Measurements from ENCODE around the gene ASPSCR1. TPM values are rescaled to one million over a fixed set of nuclear protein-coding genes. Genes with fewer than 3 reads are reported as not detected.

Gene ASPSCR1
- total and polyA plus RNA-seq, 2 of the 13 experiments (the other 11 are each of a cell fraction or from before 2014, with no cell fraction given), result 274 to 314 TPM

GRCh38 chr17:81999976-82000802 lies 22.8 kb downstream of the ASPSCR1 start (continued):
- peak; percentile 64 for TF ChIP-seq YY1 (IDR thresholded peaks at IDR 0.05; ENCODE audit: insufficient read depth, insufficient replicate concordance, low read depth, low read length)
- no peak for TF ChIP-seq RFXAP (CRISPR knock-in tag; IDR thresholded peaks at IDR 0.05; ENCODE audit: borderline replicate concordance)
- TF ChIP-seq ZFP36L2 (CRISPR knock-in tag; IDR thresholded peaks at IDR 0.05), result no peak
- no peak for TF ChIP-seq ZNF17 (CRISPR knock-in tag; IDR thresholded peaks at IDR 0.05)
- TF ChIP-seq ETV6 (CRISPR knock-in tag; conservative IDR thresholded peaks at IDR 0.05), result peak; percentile 51
- TF ChIP-seq TP53 (CRISPR knock-in tag; conservative IDR thresholded peaks at IDR 0.05), result 0 out of 2 replicates have a peak, but pooled peaks have one; percentile 41
- TF ChIP-seq MYNN (CRISPR knock-in tag; IDR thresholded peaks at IDR 0.05; ENCODE audit: low read depth), result 0 out of 2 replicates have a peak, but pooled peaks have one; percentile 40
- no peak for TF ChIP-seq CSRNP2 (CRISPR knock-in tag; conservative IDR thresholded peaks at IDR 0.05; ENCODE audit: low read depth)
- TF ChIP-seq ZNF251 (CRISPR knock-in tag; IDR thresholded peaks at IDR 0.05), result no peak
- no peak for TF ChIP-seq PBX3 (CRISPR knock-in tag; IDR thresholded peaks at IDR 0.05; ENCODE audit: borderline replicate concordance)
- TF ChIP-seq PRDM15 (CRISPR knock-in tag; IDR thresholded peaks at IDR 0.05), result no peak
- TF ChIP-seq THAP7 (CRISPR knock-in tag; IDR thresholded peaks at IDR 0.05), result peak; percentile 65
- peak; percentile 78; the same call in 1 of the 2 replicates for TF ChIP-seq STAT5B (CRISPR knock-in tag; IDR thresholded peaks at IDR 0.05)
- no peak; the same call in 1 of the 2 replicates for TF ChIP-seq ZNF747 (CRISPR knock-in tag; IDR thresholded peaks at IDR 0.05; ENCODE audit: borderline replicate concordance)
- TF ChIP-seq RFXANK (CRISPR knock-in tag; IDR thresholded peaks at IDR 0.05), result 0 out of 2 replicates have a peak, but pooled peaks have one; percentile 39
- TF ChIP-seq SKIL (CRISPR knock-in tag; IDR thresholded peaks at IDR 0.05; ENCODE audit: borderline replicate concordance), result no peak
- TF ChIP-seq ELF3 (CRISPR knock-in tag; IDR thresholded peaks at IDR 0.05), result peak; percentile 27; the same call in 1 of the 2 replicates
- TF ChIP-seq SRSF9 (IDR thresholded peaks at IDR 0.05; ENCODE audit: borderline replicate concordance, insufficient read depth, low read depth, low read length, poor library complexity, severe bottlenecking), result no peak
- TF ChIP-seq NFKBIZ (CRISPR knock-in tag; IDR thresholded peaks at IDR 0.05), result no peak; the same call in 1 of the 2 replicates
- TF ChIP-seq ZNF3 (CRISPR knock-in tag; IDR thresholded peaks at IDR 0.05), result no peak
